Activated naive CD8-positive, alpha-beta T cell treated with anti-CD3 and anti-CD28 coated beads, Interleukin-2, amount 10 ng/mL, durations not matched to agents 7 days and 5 days (primary cell): ENCODE data around the gene C17orf113. TPM values are rescaled to one million over a fixed set of nuclear protein-coding genes. Genes with fewer than 3 reads are reported as not detected.
"Not testable (repeated sequence)": the region's sequence is repeated elsewhere in the genome, so short reads cannot be mapped to it uniquely, and the experiment has no call there.

Experiments
- ATAC-seq: fragments of 150-1000 bp; cut with Tn5 transposase; one replicate; pipeline ENCODE4 v1.10.0; 2021; ENCODE audit warnings: low read depth, moderate library complexity
- POLR2A ChIA-PET: fragments of 350-600 bp; sonication (Branson Sonifier 250); formaldehyde crosslinking; loops from one replicate; lab custom pipeline; 2021; ENCODE audit warnings: antibody characterized with exemption; lab: Charles Lee
- DNase-seq: peaks from one replicate; pipeline ENCODE4 v3.0.0; 2021
- H3K27ac Mint-ChIP-seq: one replicate; pipeline ENCODE4 v1.8.0; 2022; ENCODE audit warnings: mild to moderate bottlenecking, mixed read lengths
- H3K27me3 Mint-ChIP-seq: one replicate; pipeline ENCODE4 v1.8.0; 2022; ENCODE audit warnings: mild to moderate bottlenecking, moderate library complexity, mixed read lengths
- H3K36me3 Mint-ChIP-seq: one replicate; pipeline ENCODE4 v1.8.0; 2021; ENCODE audit warnings: mild to moderate bottlenecking, mixed read lengths
- H3K4me1 Mint-ChIP-seq: one replicate; pipeline ENCODE4 v1.8.0; 2021; ENCODE audit warnings: mixed read lengths
- H3K4me3 Mint-ChIP-seq: one replicate; pipeline ENCODE4 v1.8.0; 2022; ENCODE audit warnings: mild to moderate bottlenecking, moderate library complexity, mixed read lengths
- H3K9me3 Mint-ChIP-seq: one replicate; pipeline ENCODE4 v1.8.0; 2021; ENCODE audit warnings: mixed read lengths
- total RNA-seq, 2 experiments: library from RNA; stranded (reverse); gene quantifications; one replicate each; pipeline ENCODE4 v1.2.3, GENCODE V29; 2021

The C17orf113 gene
- total RNA-seq, 2 experiments from 2014 or later, result 0.53 to 0.91 TPM

DNA sequence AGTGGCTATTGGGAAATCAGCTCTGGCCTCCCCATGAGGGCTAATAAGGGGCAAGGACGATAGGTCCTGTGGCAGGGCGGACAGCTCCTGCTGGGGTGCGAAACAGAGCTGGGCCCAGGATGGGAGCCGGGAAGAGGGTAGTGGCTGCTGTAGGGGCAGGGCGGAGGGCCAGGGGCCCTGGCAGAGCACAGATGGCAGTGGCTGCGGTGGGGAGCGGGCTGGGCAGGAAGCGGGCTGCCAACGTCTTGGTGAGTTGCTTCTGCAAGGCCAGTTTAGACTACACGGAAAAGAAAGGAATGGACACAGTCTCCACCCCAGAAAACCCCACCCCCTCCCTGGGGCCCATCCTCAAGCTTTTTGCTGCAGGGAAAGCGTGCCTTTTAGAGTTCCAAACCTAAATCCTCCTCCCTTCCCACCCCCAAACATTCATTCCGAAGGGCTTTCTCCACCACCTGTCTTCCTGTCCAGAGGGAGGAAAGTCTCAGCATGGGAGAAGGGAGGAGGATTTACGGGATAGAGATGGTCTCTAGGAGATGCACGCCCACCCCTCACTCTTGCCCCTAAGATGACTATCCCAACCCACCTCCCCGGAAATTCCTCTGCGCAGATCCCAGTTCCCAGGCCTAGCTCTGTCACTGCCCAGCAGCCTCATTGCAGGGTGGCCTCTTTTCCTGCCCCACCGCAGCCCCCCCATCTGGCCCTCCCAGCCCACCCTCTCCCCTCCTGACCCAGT is 23.4 kb downstream of the C17orf113 start:
- no peak overlapping the region for H3K27ac Mint-ChIP-seq
- peaks cover 7% of the 10 kb centered on the region for H3K36me3 Mint-ChIP-seq
- DNase-seq (no peak), ATAC-seq (no peak)
- peaks cover 5% of the 10 kb centered on the region for H3K4me1 Mint-ChIP-seq
- H3K4me3 Mint-ChIP-seq, result no peak overlapping the region
- no peaks in the 10 kb centered on the region for H3K27me3 Mint-ChIP-seq
- POLR2A ChIA-PET, result interaction anchor here (1.4 to 3.2 kb wide), 3 partner anchors 10 to 85 kb away, joined by 4 to 18 read pairs (median 8); partner anchors contain the start of genes DHX58 and DNAJC7
- no peaks in the 10 kb centered on the region for H3K9me3 Mint-ChIP-seq

DNA sequence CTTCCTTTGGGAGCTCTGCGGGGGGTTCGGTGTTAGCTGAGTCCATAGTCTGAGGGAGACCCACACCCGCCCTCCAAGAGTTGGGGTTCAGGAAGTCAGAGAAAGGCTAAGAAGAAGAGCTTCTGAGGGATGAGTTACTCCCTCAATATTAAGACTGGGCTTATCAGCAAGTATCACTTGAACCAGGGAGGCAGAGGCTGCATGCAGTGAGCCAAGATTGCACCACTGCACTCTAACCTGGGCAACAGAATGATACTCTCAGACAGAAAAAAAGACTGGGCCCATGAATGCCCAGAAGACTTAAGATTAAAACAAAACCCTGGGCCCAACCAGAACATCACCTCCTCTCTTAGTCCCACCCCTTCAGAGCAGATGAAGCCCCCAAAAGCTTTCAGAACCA is 24.5 kb downstream of the C17orf113 start:
- H3K27me3 Mint-ChIP-seq, result no peaks in the 10 kb centered on the region
- ATAC-seq (no peak), DNase-seq (no peak)
- no peaks in the 10 kb centered on the region for H3K9me3 Mint-ChIP-seq
- peak overlapping the region; percentile 34 for H3K27ac Mint-ChIP-seq
- H3K4me1 Mint-ChIP-seq, result peaks cover 10% of the 10 kb centered on the region
- POLR2A ChIA-PET, result interaction anchor here (0.7 to 3.2 kb wide), 5 partner anchors 9 to 86 kb away, joined by 3 to 18 read pairs (median 4); partner anchors contain the start of genes DHX58 and DNAJC7
- H3K4me3 Mint-ChIP-seq, result no peak overlapping the region
- H3K36me3 Mint-ChIP-seq, result peaks cover 7% of the 10 kb centered on the region

DNA sequence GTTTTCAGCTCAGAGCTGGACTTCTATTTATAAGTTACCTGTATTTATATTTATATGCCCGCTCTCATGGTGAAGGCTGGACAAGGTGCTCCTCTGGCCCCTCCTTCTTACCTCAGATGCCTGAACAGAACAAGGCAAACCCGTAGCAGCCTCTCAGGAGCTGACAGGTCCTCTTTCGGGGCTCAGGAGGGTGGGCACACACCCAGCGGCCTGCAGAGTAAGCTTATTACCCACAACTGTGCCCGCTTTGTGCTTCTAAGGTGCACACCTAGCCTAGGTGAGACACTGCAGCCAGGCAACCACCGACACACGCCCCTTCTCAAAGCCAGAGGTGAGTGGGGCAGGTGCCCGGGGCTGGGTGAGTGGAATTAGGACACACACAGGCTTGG is 25.2 kb downstream of the C17orf113 start:
- DNase-seq, result no peak
- H3K4me3 Mint-ChIP-seq, result no peak overlapping the region
- ATAC-seq, result no peak
- H3K4me1 Mint-ChIP-seq, result peaks cover 17% of the 10 kb centered on the region
- peak overlapping the region; percentile 37 for H3K27ac Mint-ChIP-seq
- no peaks in the 10 kb centered on the region for H3K9me3 Mint-ChIP-seq
- peaks cover 7% of the 10 kb centered on the region for H3K36me3 Mint-ChIP-seq
- POLR2A ChIA-PET, result interaction anchor here (0.7 to 3.2 kb wide), 4 partner anchors 72 to 87 kb away, joined by 3 to 18 read pairs (median 6); partner anchors contain the start of gene DHX58
- no peaks in the 10 kb centered on the region for H3K27me3 Mint-ChIP-seq

DNA sequence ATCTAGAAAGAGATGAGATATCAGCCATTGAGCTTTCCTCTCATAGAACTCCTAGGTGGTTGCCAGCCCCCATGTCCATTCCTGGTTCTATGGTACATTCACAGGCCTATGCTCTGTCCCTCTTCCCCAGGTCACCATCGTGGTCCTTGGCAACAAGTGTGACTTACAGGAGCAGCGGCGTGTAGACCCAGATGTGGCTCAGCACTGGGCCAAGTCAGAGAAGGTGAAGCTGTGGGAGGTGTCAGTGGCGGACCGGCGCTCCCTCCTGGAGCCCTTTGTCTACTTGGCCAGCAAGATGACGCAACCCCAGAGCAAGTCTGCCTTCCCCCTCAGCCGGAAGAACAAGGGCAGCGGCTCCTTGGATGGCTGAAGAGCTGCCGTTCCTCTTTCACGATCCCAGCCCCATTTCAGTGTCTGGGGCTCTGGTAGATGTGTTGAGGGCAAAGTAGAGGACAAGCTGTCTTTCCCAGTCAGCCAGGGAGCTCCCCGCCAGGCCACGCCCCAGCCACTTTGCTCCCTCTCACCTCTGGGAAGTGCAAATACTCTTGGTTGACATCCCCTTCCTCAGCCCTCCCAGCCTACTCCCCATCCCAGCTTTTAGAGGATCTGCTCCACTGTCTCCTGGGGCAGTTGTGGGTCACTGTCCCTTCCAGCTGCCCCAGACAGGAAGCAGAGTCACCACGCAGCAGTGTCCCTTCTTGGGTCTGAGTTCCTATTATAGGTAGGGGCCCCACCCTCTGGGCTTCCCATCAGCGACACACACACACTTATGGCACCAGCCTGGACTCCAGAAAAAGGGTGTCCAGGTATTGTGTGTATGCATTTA is 26.7 kb downstream of the C17orf113 start:
- H3K4me1 Mint-ChIP-seq, result peaks cover 22% of the 10 kb centered on the region
- H3K4me3 Mint-ChIP-seq, result no peak overlapping the region
- no peak overlapping the region for H3K27ac Mint-ChIP-seq
- H3K27me3 Mint-ChIP-seq, result no peaks in the 10 kb centered on the region
- peaks cover 7% of the 10 kb centered on the region for H3K36me3 Mint-ChIP-seq
- DNase-seq (no peak), ATAC-seq (no peak)
- POLR2A ChIA-PET, result interaction anchor here (0.7 to 1.2 kb wide), 4 partner anchors 88 to 97 kb away, joined by 3 to 4 read pairs (median 4); partner anchors contain the start of gene KAT2A
- peaks cover 2% of the 10 kb centered on the region for H3K9me3 Mint-ChIP-seq

DNA sequence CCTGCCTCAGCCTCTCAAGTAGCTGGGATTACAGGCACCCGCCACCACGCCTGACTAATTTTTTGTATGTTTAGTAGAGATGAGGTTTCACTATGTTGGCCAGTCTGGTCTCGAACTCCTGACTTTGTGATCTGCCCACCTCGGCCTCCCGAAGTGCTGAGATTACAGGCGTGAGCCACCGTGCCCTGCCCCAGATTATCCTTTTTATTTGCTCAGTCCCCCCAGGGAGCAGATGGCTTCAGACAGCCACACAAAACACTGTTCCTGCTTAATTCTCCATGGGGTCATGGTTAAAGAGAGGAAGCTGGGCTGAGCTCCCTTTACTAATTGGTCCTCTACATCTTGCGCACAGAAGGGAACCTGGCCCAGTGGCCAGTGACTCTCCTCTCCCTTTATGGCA is 29.6 kb downstream of the C17orf113 start:
- POLR2A ChIA-PET, result interaction anchor here (0.6 to 6.9 kb wide), 8 partner anchors 44 to 228 kb away, joined by 3 to 108 read pairs (median 4); partner anchors contain the start of genes CNP, DHX58, GHDC and KAT2A
- not testable (repeated sequence) for DNase-seq, H3K36me3 Mint-ChIP-seq, H3K9me3 Mint-ChIP-seq, H3K27me3 Mint-ChIP-seq, ATAC-seq
- Mint-ChIP-seq H3K4me1 (peaks cover 34% of the 10 kb centered on the region), H3K4me3 (peak overlapping the region; percentile 97), H3K27ac (peak overlapping the region; percentile 87)

DNA sequence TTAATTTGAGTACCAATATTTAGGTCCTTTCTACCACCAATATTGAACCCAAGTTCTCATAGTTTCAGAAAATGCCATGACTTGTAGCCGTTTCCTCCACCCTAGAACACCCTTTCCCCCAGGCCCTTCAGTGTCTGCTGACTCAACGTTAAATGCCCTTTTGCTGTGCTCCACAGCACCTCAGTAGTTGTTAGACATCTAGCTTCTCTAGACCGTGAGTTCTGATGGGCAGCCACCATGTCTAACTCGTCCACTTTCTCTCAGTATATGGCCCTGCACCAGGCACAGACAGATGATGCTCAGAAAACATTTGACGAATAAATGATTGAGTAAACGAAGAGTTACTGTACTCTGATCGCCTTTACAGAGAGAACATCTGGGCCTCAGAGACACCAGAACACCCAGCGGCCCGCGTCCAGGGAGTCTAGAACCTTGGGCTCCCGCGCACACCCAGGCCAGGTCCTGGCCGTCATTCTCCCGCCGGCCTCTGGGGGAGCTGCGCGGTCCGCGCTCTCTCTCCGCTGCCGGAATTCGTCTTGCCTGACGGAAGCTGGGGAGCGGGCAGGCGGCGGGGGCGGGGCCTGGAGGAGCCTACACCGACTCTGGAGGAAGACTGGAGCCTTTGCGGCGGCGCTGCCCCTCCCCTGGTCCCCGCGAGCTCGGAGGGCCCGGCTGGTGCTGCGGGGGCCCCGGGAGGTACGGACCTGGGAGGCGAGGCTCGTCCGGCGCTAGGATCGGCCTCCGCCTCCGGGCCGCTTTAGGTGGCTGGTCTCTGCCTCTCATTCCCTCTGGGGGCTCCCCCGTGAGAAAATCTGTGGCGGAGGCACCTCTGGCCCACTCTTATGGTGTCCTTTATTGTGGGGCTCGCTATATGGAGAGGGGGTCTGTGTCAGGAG is 30.6 kb downstream of the C17orf113 start, which contains the start of gene NKIRAS2:
NKIRAS2 (plus strand) TSS at position 582 of the 896 bp plus-strand sequence. CDS start 1,488 bp downstream, outside the sequence.
- Mint-ChIP-seq H3K4me3 (peak within 1 kb of the TSS; percentile 97), H3K36me3 (peaks cover 7% of the 10 kb centered on the region), H3K27me3 (no peaks in the 10 kb centered on the region), H3K4me1 (peaks cover 42% of the 10 kb centered on the region), H3K9me3 (peaks cover 2% of the 10 kb centered on the region), H3K27ac (peak within 1 kb of the TSS; percentile 87)
- POLR2A ChIA-PET, result interaction anchor here (0.5 to 6.9 kb wide), 12 partner anchors 15 to 229 kb away, joined by 3 to 108 read pairs (median 4); partner anchors contain the start of genes CNP, DHX58, GHDC and KAT2A
- DNase-seq, result peak; percentile 93
- ATAC-seq, result peak; percentile 76

DNA sequence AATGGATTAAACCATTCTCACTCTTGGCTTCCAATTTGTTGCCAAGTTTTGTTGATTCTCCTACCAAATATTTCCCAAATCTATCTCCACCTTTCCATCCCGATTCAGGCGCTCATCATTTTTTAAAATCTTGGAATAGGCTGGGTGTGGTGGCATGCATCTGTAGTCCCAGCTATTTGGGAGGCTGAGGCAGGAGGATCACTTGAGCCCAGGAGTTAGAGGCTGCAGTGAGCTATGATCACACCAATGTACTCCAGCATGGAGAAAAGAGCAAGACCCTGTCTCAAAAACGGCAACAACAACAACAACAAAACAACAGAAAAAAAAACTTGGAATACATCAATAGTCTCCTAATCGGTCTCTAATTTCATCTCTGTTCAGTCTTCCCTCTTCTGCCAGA is 31.4 kb downstream of the C17orf113 start:
- Mint-ChIP-seq H3K27me3 (no peaks in the 10 kb centered on the region), H3K4me1 (peaks cover 40% of the 10 kb centered on the region), H3K27ac (no peak overlapping the region), H3K4me3 (peak overlapping the region; percentile 96), H3K9me3 (peaks cover 2% of the 10 kb centered on the region), H3K36me3 (peaks cover 4% of the 10 kb centered on the region)
- POLR2A ChIA-PET, result interaction anchor here (0.5 to 6.9 kb wide), 8 partner anchors 14 to 176 kb away, joined by 3 to 108 read pairs (median 10); partner anchors contain the start of genes ACLY, CNP, DHX58 and GHDC
- ATAC-seq, result no peak
- no peak for DNase-seq

DNA sequence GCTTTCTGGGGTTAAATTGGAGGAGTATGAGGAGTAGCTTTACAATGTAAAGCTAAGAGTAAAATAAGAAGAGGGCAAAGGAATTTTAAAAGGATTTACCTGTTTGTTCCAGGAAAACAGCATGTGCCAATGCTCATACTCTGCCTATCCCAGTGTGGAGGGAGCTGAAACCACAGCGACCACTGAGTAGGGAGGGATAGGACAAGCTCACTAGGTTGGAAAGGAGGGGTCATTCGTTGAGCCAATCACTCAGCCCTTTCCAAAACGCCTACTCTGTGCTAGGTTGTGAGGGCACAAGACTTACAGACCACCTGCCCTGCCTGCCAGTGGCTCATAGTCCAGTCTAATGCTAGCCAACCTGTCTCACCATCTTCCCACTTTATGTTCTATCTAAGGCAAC is 32.1 kb downstream of the C17orf113 start:
- ATAC-seq (no peak), DNase-seq (no peak)
- H3K9me3 Mint-ChIP-seq, result peaks cover 2% of the 10 kb centered on the region
- POLR2A ChIA-PET, result interaction anchor here (0.6 to 6.9 kb wide), 14 partner anchors 22 to 163 kb away, joined by 3 to 108 read pairs (median 6); partner anchors contain the start of genes ACLY, CNP, DHX58 and KAT2A
- H3K27ac Mint-ChIP-seq, result peak overlapping the region; percentile 99
- H3K4me1 Mint-ChIP-seq, result peaks cover 43% of the 10 kb centered on the region
- peaks cover 6% of the 10 kb centered on the region for H3K36me3 Mint-ChIP-seq
- no peaks in the 10 kb centered on the region for H3K27me3 Mint-ChIP-seq
- peak overlapping the region; percentile 96 for H3K4me3 Mint-ChIP-seq

DNA sequence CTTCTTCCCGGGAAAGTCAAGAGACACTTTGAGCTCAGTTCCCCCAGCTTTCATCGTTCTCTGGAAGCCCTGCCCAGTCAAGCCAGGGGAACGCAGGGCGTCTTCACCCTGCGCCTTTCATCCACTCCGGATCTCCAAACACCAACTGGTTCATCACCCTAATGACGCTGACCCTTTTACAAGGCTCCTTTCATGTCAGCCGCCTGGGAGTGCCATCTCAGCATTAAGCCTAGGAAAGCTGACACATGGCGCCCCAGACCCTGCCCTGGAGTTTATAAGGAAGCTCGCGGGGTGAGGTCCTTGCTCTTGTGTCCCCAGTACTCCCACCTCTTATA is 32.6 kb downstream of the C17orf113 start:
- peaks cover 47% of the 10 kb centered on the region for H3K4me1 Mint-ChIP-seq
- peak; percentile 19 for ATAC-seq

DNA sequence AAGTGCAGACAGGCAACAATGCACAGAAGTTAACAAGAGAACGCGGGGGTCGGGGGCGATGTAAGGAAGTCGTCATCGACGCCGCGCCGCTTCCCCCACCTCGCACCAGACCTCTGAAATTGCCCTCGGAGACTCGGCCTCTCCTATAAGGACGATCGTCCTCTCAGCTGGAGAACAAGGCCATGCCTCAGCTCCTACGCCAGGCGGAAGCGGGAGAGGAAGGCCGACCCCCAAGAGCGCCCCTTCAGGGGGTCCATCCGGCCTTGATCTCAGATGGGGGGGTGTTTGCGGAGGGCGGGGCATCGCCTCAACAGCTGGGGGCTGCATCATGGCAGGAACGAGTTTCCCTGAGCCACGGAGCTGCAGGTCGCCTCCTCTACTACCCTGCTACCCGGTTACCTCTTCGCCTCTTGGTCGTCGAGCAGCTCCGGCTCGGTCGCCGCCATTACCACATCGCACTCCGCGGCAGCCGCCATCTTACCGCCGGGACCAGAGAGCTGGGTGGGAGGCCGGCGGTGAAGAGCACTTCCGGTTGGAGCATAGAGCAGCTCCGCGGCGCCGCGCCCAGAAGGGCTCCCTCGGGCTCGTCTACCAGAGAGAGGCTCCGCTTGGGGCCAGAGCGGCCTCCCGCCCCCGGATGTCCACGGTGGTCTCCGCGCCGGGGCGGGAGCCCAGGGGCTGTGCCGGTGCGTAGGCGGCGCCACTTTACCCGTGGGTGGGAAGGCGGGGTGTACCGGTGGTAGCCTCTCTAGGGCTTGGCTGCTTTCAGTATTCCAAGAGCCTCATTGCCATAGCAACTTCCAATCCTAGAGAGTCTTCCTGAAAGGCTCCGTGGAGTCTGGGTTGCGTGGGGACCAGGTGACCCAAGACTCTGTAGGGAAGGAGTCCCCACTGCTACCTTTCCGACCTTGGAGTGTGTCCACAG is 33.2 kb downstream of the C17orf113 start, which contains the start of gene DNAJC7:
DNAJC7 (minus strand) TSS at position 499 of the 925 bp plus-strand sequence; CDS start at position 476, 23 bp downstream.
- peak within 1 kb of the TSS; percentile 96 for H3K4me3 Mint-ChIP-seq
- peak within 1 kb of the TSS; percentile 99 for H3K27ac Mint-ChIP-seq
- POLR2A ChIA-PET, result interaction anchor here (0.6 to 6.9 kb wide), 27 partner anchors 9 to 1198 kb away, joined by 3 to 108 read pairs (median 4); partner anchors contain the start of genes ACLY, CNP, DHX58 and GHDC
- peaks cover 2% of the 10 kb centered on the region for H3K9me3 Mint-ChIP-seq
- peaks cover 5% of the 10 kb centered on the region for H3K36me3 Mint-ChIP-seq
- no peaks in the 10 kb centered on the region for H3K27me3 Mint-ChIP-seq
- peak; percentile 85 for ATAC-seq
- peaks cover 47% of the 10 kb centered on the region for H3K4me1 Mint-ChIP-seq
- DNase-seq, result peak; percentile 90

More for the DNA sequence above, 32.6 kb downstream of the C17orf113 start:
- POLR2A ChIA-PET, result interaction anchor here (0.6 to 6.9 kb wide), 25 partner anchors 9 to 294 kb away, joined by 3 to 108 read pairs (median 4); partner anchors contain the start of genes ACLY, CNP, DHX58 and GHDC
- peaks cover 8% of the 10 kb centered on the region for H3K36me3 Mint-ChIP-seq
- no peaks in the 10 kb centered on the region for H3K27me3 Mint-ChIP-seq
- DNase-seq, result no peak
- peaks cover 2% of the 10 kb centered on the region for H3K9me3 Mint-ChIP-seq
- H3K27ac Mint-ChIP-seq, result peak overlapping the region; percentile 99
- peak overlapping the region; percentile 96 for H3K4me3 Mint-ChIP-seq

DNA sequence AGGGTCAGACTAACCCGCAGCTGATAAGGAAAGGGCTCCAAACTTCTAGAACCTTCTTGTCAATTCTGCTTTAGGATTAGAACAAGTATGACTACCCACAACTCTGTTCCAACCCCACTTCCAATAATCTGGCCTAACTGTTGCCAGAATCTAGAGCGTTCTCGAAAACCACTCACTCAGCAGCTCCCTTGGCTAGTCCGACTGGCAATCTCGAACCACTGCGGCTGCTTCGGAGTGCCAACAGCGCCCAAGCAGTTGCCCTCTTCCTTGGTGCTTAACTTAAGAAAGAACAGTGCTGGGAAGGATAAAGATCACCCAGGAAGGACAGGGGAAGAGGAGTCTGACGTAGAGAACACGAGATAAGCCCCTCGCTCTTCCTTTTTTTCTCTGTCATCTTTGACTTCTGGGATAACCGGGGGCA is 34.0 kb downstream of the C17orf113 start:
- no peak for DNase-seq
- peaks cover 8% of the 10 kb centered on the region for H3K36me3 Mint-ChIP-seq
- H3K9me3 Mint-ChIP-seq, result peaks cover 2% of the 10 kb centered on the region

More for the DNA sequence above, 34.0 kb downstream of the C17orf113 start:
- H3K4me1 Mint-ChIP-seq, result peaks cover 54% of the 10 kb centered on the region
- POLR2A ChIA-PET, result interaction anchor here (1.1 to 6.9 kb wide), 12 partner anchors 9 to 1197 kb away, joined by 4 to 108 read pairs (median 4); partner anchors contain the start of genes ACLY, CNP, DHX58 and GHDC
- H3K4me3 Mint-ChIP-seq, result peak overlapping the region; percentile 96
- no peaks in the 10 kb centered on the region for H3K27me3 Mint-ChIP-seq
- peak overlapping the region; percentile 99 for H3K27ac Mint-ChIP-seq
- no peak for ATAC-seq
